BE2C (cell line): ENCODE measurements around the gene OXSR1. TPM values are rescaled to one million over a fixed set of nuclear protein-coding genes. Genes with fewer than 3 reads are reported as not detected.

Source experiments
- DNase-seq: peaks from one replicate; pipeline ENCODE4 v3.0.0-alpha.2; 2020
- H3K27me3 ChIP-seq: fragments of 250-450 bp; sonication (Bioruptor Pico); 2 replicates; pipeline ENCODE4 v1.5.1; 2020; ENCODE audit warnings: mild to moderate bottlenecking
- H3K36me3 ChIP-seq: fragments of 250-450 bp; sonication (Bioruptor Pico); 2 replicates; pipeline ENCODE4 v1.5.1; 2020; ENCODE audit warnings: mild to moderate bottlenecking
- H3K4me1 ChIP-seq: fragments of 250-450 bp; sonication (Bioruptor Pico); 2 replicates; pipeline ENCODE4 v1.5.1; 2020
- H3K4me3 ChIP-seq: 2 replicates; pipeline ENCODE4 v1.5.1; 2011; ENCODE audit warnings: low read depth, low read length
- H3K9me3 ChIP-seq: fragments of 250-450 bp; sonication (Bioruptor Pico); 2 replicates; pipeline ENCODE4 v1.5.1; 2020
- CTCF ChIP-seq: IDR thresholded peaks from 2 replicates; pipeline ENCODE4 v1.5.1; 2012; ENCODE audit warnings: mild to moderate bottlenecking, low read depth, low read length
- polyA plus RNA-seq: library from polyadenylated mRNA; unstranded; fragments of >200 nt; gene quantifications from one replicate; pipeline ENCODE4 v1.2.1, GENCODE V29; 2012; ENCODE audit warnings: low read depth, missing spikeins; ENCODE audit not compliant: insufficient read length, insufficient read depth

Gene OXSR1
- polyA plus RNA-seq = 11.0 TPM

GRCh38 chr3:38164952-38165721 lies at the start of gene OXSR1:
TSS of gene OXSR1 (plus strand) at chr3:38165537. CDS start at chr3:38165877, 340 bp downstream.
- H3K4me1 ChIP-seq = no peaks in the 10 kb centered on the region
- no peaks in the 10 kb centered on the region for H3K27me3 ChIP-seq
- DNase-seq = peak; percentile 89
- no peak for TF ChIP-seq CTCF
- H3K9me3 ChIP-seq = no peaks in the 10 kb centered on the region
- H3K4me3 ChIP-seq = peak within 1 kb of the TSS; percentile 69
- H3K36me3 ChIP-seq = no peaks in the 10 kb centered on the region

- Histone ChIP-seq H3K36me3 (no peaks in the 10 kb centered on the region), H3K9me3 (no peaks in the 10 kb centered on the region), H3K4me3 (no peak overlapping the region), H3K4me1 (no peaks in the 10 kb centered on the region), H3K27me3 (no peaks in the 10 kb centered on the region)
- DNase-seq = no peak
- no peak for TF ChIP-seq CTCF
Measured at GRCh38 chr3:38115645-38116427, 49.5 kb upstream of the OXSR1 start.

- Histone ChIP-seq H3K9me3 (no peaks in the 10 kb centered on the region), H3K4me1 (no peaks in the 10 kb centered on the region), H3K27me3 (no peaks in the 10 kb centered on the region), H3K4me3 (no peak overlapping the region), H3K36me3 (no peaks in the 10 kb centered on the region; the same call in 1 of the 2 replicates)
- TF ChIP-seq CTCF = no peak
- no peak for DNase-seq
Measured at GRCh38 chr3:38116471-38117162, 48.7 kb upstream of the OXSR1 start.

GRCh38 chr3:38117163-38117716 lies 48.1 kb upstream of the OXSR1 start:
- H3K4me1 ChIP-seq = no peaks in the 10 kb centered on the region
- no peaks in the 10 kb centered on the region; the same call in 1 of the 2 replicates for H3K36me3 ChIP-seq
- H3K27me3 ChIP-seq = no peaks in the 10 kb centered on the region
- no peak overlapping the region for H3K4me3 ChIP-seq
- H3K9me3 ChIP-seq = no peaks in the 10 kb centered on the region
- no peak for DNase-seq
- no peak for TF ChIP-seq CTCF

GRCh38 chr3:38117748-38118420 lies 47.5 kb upstream of the OXSR1 start:
- H3K4me1 ChIP-seq = no peaks in the 10 kb centered on the region
- DNase-seq = peak; percentile 64
- no peaks in the 10 kb centered on the region; the same call in 1 of the 2 replicates for H3K36me3 ChIP-seq
- peak; percentile 66 for TF ChIP-seq CTCF
- H3K27me3 ChIP-seq = no peaks in the 10 kb centered on the region
- H3K9me3 ChIP-seq = no peaks in the 10 kb centered on the region
- H3K4me3 ChIP-seq = no peak overlapping the region
